H1 (cell line): ENCODE data around the gene VSIG10L. TPM values are rescaled to one million over a fixed set of nuclear protein-coding genes. Genes with fewer than 3 reads are reported as not detected.

Experiments used
- BACH1 ChIP-seq: IDR thresholded peaks from 2 replicates; pipeline ENCODE4 v1.6.1; 2012; ENCODE audit warnings: low read length, improper control_type of control experiment
- CHD2 ChIP-seq: IDR thresholded peaks from 2 replicates; pipeline ENCODE4 v1.6.1; 2012; ENCODE audit warnings: low read length, improper control_type of control experiment
- CTCF ChIP-seq, 3 experiments: IDR thresholded peaks; 1 replicate in 2 of 3; 2 replicates in 1 of 3; pipeline versions ENCODE4 v1.5.1 to v1.6.1; 2011; ENCODE audit warnings: low read length in 3 of 3, mild to moderate bottlenecking in 3 of 3, inconsistent platforms in 2 of 3, low read depth in 1 of 3, moderate library complexity in 1 of 3; ENCODE audit not compliant: insufficient read depth in 1 of 3; ENCODE audit errors: control extremely low read depth in 1 of 3
- JUND ChIP-seq: IDR thresholded peaks from 2 replicates; pipeline ENCODE4 v1.6.1; 2011; ENCODE audit warnings: mild to moderate bottlenecking, improper control_type of control experiment, low read length
- POU5F1 ChIP-seq: IDR thresholded peaks from 2 replicates; pipeline ENCODE4 v1.6.1; 2011; ENCODE audit warnings: low read depth, mild to moderate bottlenecking, low read length, moderate library complexity
- TBP ChIP-seq: IDR thresholded peaks from 2 replicates; pipeline ENCODE4 v1.6.1; 2011; ENCODE audit warnings: low read depth, low read length, improper control_type of control experiment
- USF2 ChIP-seq: IDR thresholded peaks from 2 replicates; pipeline ENCODE4 v1.6.1; 2011; ENCODE audit warnings: low read length, improper control_type of control experiment
- polyA plus RNA-seq, 7 experiments: library from polyadenylated mRNA; depleted of rRNA in 3 of 7; stranded (reverse) in 5 of 7; unstranded in 2 of 7; fragments of >200 nt in 5 of 7; fragments of 200-250 nt in 2 of 7; gene quantifications; 1 replicate in 5 of 7; 2 replicates in 1 of 7; 4 replicates in 1 of 7; pipeline versions ENCODE4 v1.2.1 to v1.2.3, GENCODE V29; 2011 to 2013; ENCODE audit warnings: missing spikeins in 2 of 7, mixed read lengths in 2 of 7
- total RNA-seq: library from RNA; stranded (reverse); fragmentation: NEBNext Ultra II Directional; extraction: Animal tissue kit (Norgen Biotek cat#: 25700); gene quantifications from 2 replicates; pipeline ENCODE4 v1.2.1, GENCODE V29; 2021

The VSIG10L gene
- total and polyA plus RNA-seq, 2 of the 8 experiments (the other 6 are each of a cell fraction or from before 2014, with no cell fraction given), result 10.3 to 10.4 TPM

GRCh38 chr19:51311351-51312257, 30.3 kb downstream of the VSIG10L start, which contains the start of gene IGLON5 (continued):
- no peak for TF ChIP-seq USF2
- no peak for TF ChIP-seq TBP
- no peak for TF ChIP-seq CTCF (IDR thresholded peaks at IDR 0.05; ENCODE audit: control extremely low read depth in 1 of 3, insufficient read depth in 1 of 3, low read depth in 1 of 3, low read length in 3 of 3)
- TF ChIP-seq BACH1, result no peak
- no peak for TF ChIP-seq POU5F1
- no peak for TF ChIP-seq CHD2
- no peak for TF ChIP-seq JUND
- TF ChIP-seq, all 59 proteins: peak for 0
